DMS79 (cell line): ENCODE data around the gene TP53RK.

Source experiments
- DNase-seq: peaks from one replicate; lab custom pipeline; 2025; lab: John Stamatoyannopoulos, UW

Gene TP53RK

GRCh38 chr20:46660487-46660886 lies 28.8 kb downstream of the TP53RK start:
- DNase-seq = no peak

- no peak for DNase-seq
Observed at GRCh38 chr20:46657618-46658017, 31.6 kb downstream of the TP53RK start.

GRCh38 chr20:46657137-46657536 lies 32.1 kb downstream of the TP53RK start:
- no peak for DNase-seq

- no peak for DNase-seq
Observed at GRCh38 chr20:46652699-46653098, 36.5 kb downstream of the TP53RK start.

- DNase-seq = no peak
Observed at GRCh38 chr20:46651091-46651962, 37.9 kb downstream of the TP53RK start, which contains the start of gene SLC13A3. Gene SLC13A3, minus strand, starts transcription at chr20:46651459. Its CDS starts 38 bp downstream, at chr20:46651421.

- no peak for DNase-seq
Observed at GRCh38 chr20:46650575-46651090, 38.6 kb downstream of the TP53RK start.

GRCh38 chr20:46649965-46650542 lies 39.2 kb downstream of the TP53RK start:
- no peak for DNase-seq

- DNase-seq = no peak
Observed at GRCh38 chr20:46649650-46649949, 39.6 kb downstream of the TP53RK start.

- DNase-seq = no peak
Observed at GRCh38 chr20:46648903-46649649, 40.2 kb downstream of the TP53RK start.

- no peak for DNase-seq
Observed at GRCh38 chr20:46647469-46647868, 41.8 kb downstream of the TP53RK start.

GRCh38 chr20:46646659-46647380 lies 42.4 kb downstream of the TP53RK start:
- no peak for DNase-seq

GRCh38 chr20:46646122-46646521 lies 43.1 kb downstream of the TP53RK start:
- DNase-seq = no peak

GRCh38 chr20:46644733-46645132 lies 44.5 kb downstream of the TP53RK start:
- DNase-seq = no peak

GRCh38 chr20:46644160-46644559 lies 45.1 kb downstream of the TP53RK start:
- no peak for DNase-seq

- no peak for DNase-seq
Observed at GRCh38 chr20:46642969-46643343, 46.3 kb downstream of the TP53RK start.

- DNase-seq = no peak
Observed at GRCh38 chr20:46642265-46642968, 46.8 kb downstream of the TP53RK start.

- no peak for DNase-seq
Observed at GRCh38 chr20:46641424-46641823, 47.8 kb downstream of the TP53RK start.

GRCh38 chr20:46640536-46641311 lies 48.5 kb downstream of the TP53RK start:
- DNase-seq = no peak

- DNase-seq = no peak
Observed at GRCh38 chr20:46640044-46640443, 49.2 kb downstream of the TP53RK start.

GRCh38 chr20:46639587-46639986 lies 49.7 kb downstream of the TP53RK start:
- DNase-seq = no peak

GRCh38 chr20:46638898-46639274 lies 50.4 kb downstream of the TP53RK start:
- DNase-seq = no peak
